Hepatocyte (in vitro differentiated cells): ENCODE data around the gene CCDC191. TPM values are rescaled to one million over a fixed set of nuclear protein-coding genes. Genes with fewer than 3 reads are reported as not detected.

Source experiments
- DNase-seq: peaks from one replicate; pipeline ENCODE4 v3.0.0-alpha.2; 2016; ENCODE audit warnings: low spot score
- H2AFZ ChIP-seq: fragments of 200-600 bp; sonication (generic); 2 replicates; pipeline ENCODE4 v1.6.0; 2016; ENCODE audit warnings: antibody characterized with exemption, mild to moderate bottlenecking
- H3K27ac ChIP-seq: fragments of 200-600 bp; sonication (generic); 2 replicates; pipeline ENCODE4 v1.5.1; 2016; ENCODE audit warnings: mild to moderate bottlenecking
- H3K27me3 ChIP-seq: fragments of 200-600 bp; sonication (generic); 2 replicates; pipeline ENCODE4 v1.6.1; 2016
- H3K36me3 ChIP-seq: fragments of 200-600 bp; sonication (generic); replicated peaks from 2 replicates; pipeline ENCODE4 v1.5.1; 2016; ENCODE audit warnings: low read depth; ENCODE audit not compliant: insufficient read depth
- H3K4me1 ChIP-seq: fragments of 200-600 bp; sonication (generic); 2 replicates; pipeline ENCODE4 v1.5.1; 2016; ENCODE audit warnings: mild to moderate bottlenecking, moderate library complexity; ENCODE audit not compliant: insufficient read depth
- H3K4me2 ChIP-seq: fragments of 200-600 bp; sonication (generic); 2 replicates; pipeline ENCODE4 v1.6.0; 2016
- H3K4me3 ChIP-seq: fragments of 200-600 bp; sonication (generic); 2 replicates; pipeline ENCODE4 v1.5.1; 2016; ENCODE audit warnings: mild to moderate bottlenecking
- H3K79me2 ChIP-seq: fragments of 200-600 bp; sonication (generic); 2 replicates; pipeline ENCODE4 v1.6.0; 2017; ENCODE audit warnings: mild to moderate bottlenecking
- H3K9me2 ChIP-seq: fragments of 200-600 bp; sonication (generic); replicated peaks from 2 replicates; pipeline ENCODE4 v1.6.0; 2017; ENCODE audit warnings: mild to moderate bottlenecking; ENCODE audit not compliant: insufficient read depth
- H3K9me3 ChIP-seq: fragments of 200-600 bp; sonication (generic); 2 replicates; pipeline ENCODE4 v1.5.1; 2016; ENCODE audit warnings: low read depth, mild to moderate bottlenecking
- H4K20me1 ChIP-seq: fragments of 200-600 bp; sonication (generic); 2 replicates; pipeline ENCODE4 v1.6.0; 2016; ENCODE audit warnings: mild to moderate bottlenecking; ENCODE audit not compliant: insufficient read depth, poor library complexity, severe bottlenecking
- EZH2 ChIP-seq: fragments of 200-600 bp; sonication (generic); IDR thresholded peaks from 2 replicates; pipeline ENCODE4 v1.6.1; 2016; ENCODE audit warnings: antibody characterized with exemption, mild to moderate bottlenecking, borderline replicate concordance
- EZH2phosphoT487 ChIP-seq: fragments of 200-600 bp; sonication (generic); IDR thresholded peaks from one replicate; pipeline ENCODE4 v1.6.1; 2018; ENCODE audit warnings: antibody characterized with exemption, mild to moderate bottlenecking, low read depth, moderate library complexity; ENCODE audit not compliant: unreplicated experiment, severe bottlenecking
- WGBS: methylation state at CpG from one replicate; pipeline ENCODE4 v1.1.6; 2016; ENCODE audit warnings: low lambda C conversion rate; ENCODE audit errors: missing lambda C conversion rate; 5-methylcytosine and 5-hydroxymethylcytosine counted together
- polyA plus RNA-seq: library from polyadenylated mRNA; unstranded; fragments of >200 nt; fragmentation: Nextera tagmentation; extraction: Ambion mirVana; gene quantifications from 2 replicates; pipeline ENCODE4 v1.2.1, GENCODE V29; 2016
- total RNA-seq: library from RNA; depleted of rRNA; stranded (reverse); fragments of >200 nt; gene quantifications from 2 replicates; pipeline ENCODE4 v1.2.3, GENCODE V29; 2014
- TF ChIP-seq, protein P1 (sequence below): fragments of 200-600 bp; sonication (generic); IDR thresholded peaks from 2 replicates; pipeline ENCODE4 v1.5.1; 2016; ENCODE audit warnings: antibody characterized with exemption, mild to moderate bottlenecking; ENCODE audit not compliant: poor library complexity

Gene CCDC191
- total and polyA plus RNA-seq, 2 experiments from 2014 or later = 1.1 to 3.5 TPM

- no peaks in the 10 kb centered on the region for H4K20me1 ChIP-seq
- no peak for TF ChIP-seq EZH2phosphoT487
- TF ChIP-seq, protein P1, sequence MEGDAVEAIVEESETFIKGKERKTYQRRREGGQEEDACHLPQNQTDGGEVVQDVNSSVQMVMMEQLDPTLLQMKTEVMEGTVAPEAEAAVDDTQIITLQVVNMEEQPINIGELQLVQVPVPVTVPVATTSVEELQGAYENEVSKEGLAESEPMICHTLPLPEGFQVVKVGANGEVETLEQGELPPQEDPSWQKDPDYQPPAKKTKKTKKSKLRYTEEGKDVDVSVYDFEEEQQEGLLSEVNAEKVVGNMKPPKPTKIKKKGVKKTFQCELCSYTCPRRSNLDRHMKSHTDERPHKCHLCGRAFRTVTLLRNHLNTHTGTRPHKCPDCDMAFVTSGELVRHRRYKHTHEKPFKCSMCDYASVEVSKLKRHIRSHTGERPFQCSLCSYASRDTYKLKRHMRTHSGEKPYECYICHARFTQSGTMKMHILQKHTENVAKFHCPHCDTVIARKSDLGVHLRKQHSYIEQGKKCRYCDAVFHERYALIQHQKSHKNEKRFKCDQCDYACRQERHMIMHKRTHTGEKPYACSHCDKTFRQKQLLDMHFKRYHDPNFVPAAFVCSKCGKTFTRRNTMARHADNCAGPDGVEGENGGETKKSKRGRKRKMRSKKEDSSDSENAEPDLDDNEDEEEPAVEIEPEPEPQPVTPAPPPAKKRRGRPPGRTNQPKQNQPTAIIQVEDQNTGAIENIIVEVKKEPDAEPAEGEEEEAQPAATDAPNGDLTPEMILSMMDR = no peak
- TF ChIP-seq EZH2 = no peak
- no peak overlapping the region for H3K4me3 ChIP-seq
- DNase-seq = no peak
- 87% methylated on average over 3 of the region's 3 CpGs for WGBS
- H3K9me2 ChIP-seq = no peaks in the 10 kb centered on the region
- H3K27me3 ChIP-seq = no peaks in the 10 kb centered on the region
- no peak overlapping the region for H2AFZ ChIP-seq
- no peaks in the 10 kb centered on the region for H3K36me3 ChIP-seq
- no peaks in the 10 kb centered on the region for H3K4me1 ChIP-seq
- H3K79me2 ChIP-seq = no peaks in the 10 kb centered on the region
- H3K9me3 ChIP-seq = no peaks in the 10 kb centered on the region
- no peak overlapping the region for H3K4me2 ChIP-seq
- H3K27ac ChIP-seq = no peak overlapping the region
Measured at GRCh38 chr3:113983544-113983943, 72.8 kb downstream of the CCDC191 start.

GRCh38 chr3:113981803-113982202 is 74.5 kb downstream of the CCDC191 start:
- no peak for DNase-seq

DNA sequence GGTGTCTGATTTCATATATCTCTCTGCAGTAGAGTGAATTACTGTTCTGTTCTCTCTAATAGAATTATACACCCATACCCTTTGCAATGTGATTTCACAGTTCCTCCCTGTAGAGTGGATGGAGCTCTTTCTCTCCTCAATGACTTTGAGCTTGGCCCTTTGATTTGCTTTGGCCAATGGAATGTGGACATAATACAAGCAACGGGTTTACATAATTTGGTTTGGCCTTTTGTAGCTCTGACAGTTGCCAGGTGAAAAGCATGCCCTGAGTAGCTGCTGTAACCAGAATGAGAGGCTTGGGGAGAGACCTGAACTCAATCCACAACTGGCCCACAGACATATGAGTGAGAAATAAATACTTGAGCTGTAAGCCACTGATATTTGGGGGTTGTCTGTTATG is 76.4 kb downstream of the CCDC191 start:
- Histone ChIP-seq H3K9me2 (no peaks in the 10 kb centered on the region), H3K4me1 (no peaks in the 10 kb centered on the region), H2AFZ (no peak overlapping the region), H3K27ac (no peak overlapping the region), H3K4me3 (no peak overlapping the region), H3K36me3 (no peaks in the 10 kb centered on the region), H3K4me2 (no peak overlapping the region), H3K79me2 (no peaks in the 10 kb centered on the region), H3K27me3 (no peaks in the 10 kb centered on the region), H4K20me1 (no peaks in the 10 kb centered on the region), H3K9me3 (no peaks in the 10 kb centered on the region)
- no peak for DNase-seq
- TF ChIP-seq EZH2phosphoT487 (no peak), EZH2 (no peak)
- TF ChIP-seq, protein P1 = no peak
- 59% methylated on average over 1 of the region's 1 CpG for WGBS

More at GRCh38 chr3:113981803-113982202, 74.5 kb downstream of the CCDC191 start:
- no peaks in the 10 kb centered on the region for H3K36me3 ChIP-seq
- H2AFZ ChIP-seq = no peak overlapping the region
- H3K9me2 ChIP-seq = no peaks in the 10 kb centered on the region
- no peaks in the 10 kb centered on the region for H3K4me1 ChIP-seq
- H3K4me2 ChIP-seq = no peak overlapping the region
- no peaks in the 10 kb centered on the region for H4K20me1 ChIP-seq
- TF ChIP-seq EZH2 = no peak
- TF ChIP-seq EZH2phosphoT487 = no peak
- TF ChIP-seq, protein P1 = no peak
- no peak overlapping the region for H3K27ac ChIP-seq
- H3K4me3 ChIP-seq = no peak overlapping the region
- no peaks in the 10 kb centered on the region for H3K9me3 ChIP-seq
- H3K27me3 ChIP-seq = no peaks in the 10 kb centered on the region
- H3K79me2 ChIP-seq = no peaks in the 10 kb centered on the region

DNA sequence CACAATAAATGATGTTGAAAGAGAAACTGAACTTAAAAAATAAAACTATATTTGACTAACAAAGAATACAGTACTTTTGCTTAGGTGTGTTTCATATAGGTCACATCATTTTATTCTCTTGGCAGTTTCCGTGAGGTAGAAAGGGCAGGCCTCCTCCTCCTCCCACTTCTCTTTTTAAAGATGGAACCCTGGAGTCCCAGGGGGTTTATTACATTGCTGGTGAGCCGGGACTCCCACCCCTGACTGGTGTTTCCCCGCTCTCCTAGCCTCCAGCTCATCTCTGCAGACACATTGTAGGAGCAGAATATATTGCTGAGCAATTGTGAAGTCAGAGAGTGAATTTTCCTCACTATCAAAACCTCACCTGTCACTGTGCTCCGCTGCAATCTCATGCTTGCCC is 78.5 kb downstream of the CCDC191 start:
- Histone ChIP-seq H3K36me3 (no peaks in the 10 kb centered on the region), H4K20me1 (no peaks in the 10 kb centered on the region), H3K27ac (no peak overlapping the region), H3K9me3 (no peaks in the 10 kb centered on the region), H3K27me3 (no peaks in the 10 kb centered on the region), H3K4me3 (no peak overlapping the region), H3K79me2 (no peaks in the 10 kb centered on the region), H2AFZ (no peak overlapping the region), H3K4me2 (no peak overlapping the region), H3K9me2 (no peaks in the 10 kb centered on the region), H3K4me1 (no peaks in the 10 kb centered on the region)
- TF ChIP-seq EZH2 (no peak), EZH2phosphoT487 (no peak)
- TF ChIP-seq, protein P1 = no peak
- WGBS = 88% methylated on average over 4 of the region's 4 CpGs
- no peak for DNase-seq
